OCI-LY1 (cell line): ENCODE results near the gene SPTLC3.

Experiments
- H2AFZ ChIP-seq: fragments of 200-600 bp; sonication (generic), shearing (Covaris generic); 2 replicates; pipeline ENCODE4 v1.6.0; 2014; ENCODE audit warnings: antibody characterized with exemption, mild to moderate bottlenecking, low read length
- H3F3A ChIP-seq: fragments of 200-600 bp; sonication (generic), shearing (Covaris generic); 2 replicates; pipeline ENCODE4 v1.6.0; 2014; ENCODE audit warnings: mild to moderate bottlenecking, antibody characterized with exemption, low read length, moderate library complexity; ENCODE audit not compliant: insufficient read depth
- H3K27ac ChIP-seq: fragments of 200-600 bp; sonication (generic); 2 replicates; pipeline ENCODE4 v1.5.1; 2014; ENCODE audit warnings: low read length, mixed run types, mild to moderate bottlenecking, low read depth; ENCODE audit not compliant: poor library complexity, severe bottlenecking
- H3K27me3 ChIP-seq: fragments of 200-600 bp; sonication (generic); 2 replicates; pipeline ENCODE4 v1.6.0; 2014; ENCODE audit warnings: antibody characterized with exemption, mild to moderate bottlenecking, low read length, moderate library complexity; ENCODE audit not compliant: insufficient read depth
- H3K36me3 ChIP-seq: fragments of 200-600 bp; sonication (generic); 2 replicates; pipeline ENCODE4 v1.6.1; 2014; ENCODE audit warnings: mild to moderate bottlenecking, antibody characterized with exemption, low read length, moderate library complexity, mixed read lengths; ENCODE audit not compliant: insufficient read depth
- H3K4me1 ChIP-seq: fragments of 200-600 bp; sonication (generic); 2 replicates; pipeline ENCODE4 v1.5.1; 2014; ENCODE audit warnings: mild to moderate bottlenecking, low read length, moderate library complexity; ENCODE audit not compliant: insufficient read depth, severe bottlenecking
- H3K4me2 ChIP-seq: fragments of 200-600 bp; sonication (generic), shearing (Covaris generic); 2 replicates; pipeline ENCODE4 v1.6.1; 2014; ENCODE audit warnings: low read length
- H3K4me3 ChIP-seq: fragments of 200-600 bp; sonication (generic); 2 replicates; pipeline ENCODE4 v1.5.1; 2014; ENCODE audit warnings: low read length, low read depth, mild to moderate bottlenecking, mixed read lengths; ENCODE audit not compliant: poor library complexity, severe bottlenecking
- H3K79me2 ChIP-seq: fragments of 200-600 bp; shearing (Covaris generic); 2 replicates; pipeline ENCODE4 v1.6.1; 2016; ENCODE audit warnings: mixed run types, low read length, mixed read lengths; ENCODE audit not compliant: insufficient read depth
- H3K9ac ChIP-seq: fragments of 200-600 bp; sonication (generic), shearing (Covaris generic); 2 replicates; pipeline ENCODE4 v1.6.1; 2014; ENCODE audit warnings: mild to moderate bottlenecking, low read length, mixed read lengths
- H3K9me2 ChIP-seq: fragments of 200-600 bp; sonication (generic), shearing (Covaris generic); 2 replicates; pipeline ENCODE4 v1.6.1; 2014; ENCODE audit warnings: low read depth, mild to moderate bottlenecking, low read length, mixed read lengths
- H3K9me3 ChIP-seq: fragments of 200-600 bp; shearing (Covaris generic); 2 replicates; pipeline ENCODE4 v1.6.1; 2014; ENCODE audit warnings: low read length, mixed read lengths
- H4K20me1 ChIP-seq: fragments of 200-600 bp; sonication (generic), shearing (Covaris generic); 2 replicates; pipeline ENCODE4 v1.6.0; 2016; ENCODE audit warnings: mild to moderate bottlenecking, low read length; ENCODE audit not compliant: insufficient read depth
- CTCF ChIP-seq: fragments of 200-600 bp; sonication (generic), shearing (Covaris generic); IDR thresholded peaks from 2 replicates; pipeline ENCODE4 v1.5.1; 2017; ENCODE audit warnings: mild to moderate bottlenecking, antibody characterized with exemption, low read length, moderate library complexity, mixed read lengths
- EZH2 ChIP-seq: fragments of 200-600 bp; sonication (generic), shearing (Covaris generic); IDR thresholded peaks from 2 replicates; pipeline ENCODE4 v1.8.0; 2017; ENCODE audit warnings: borderline replicate concordance, mixed run types, mild to moderate bottlenecking, antibody characterized with exemption, low read length, moderate library complexity, mixed read lengths

Gene SPTLC3

GRCh38 chr20:13169086-13169485 is 160.3 kb downstream of the SPTLC3 start:
- Histone ChIP-seq H3K4me1 (no peaks in the 10 kb centered on the region), H3K27ac (no peak overlapping the region), H3K79me2 (no peaks in the 10 kb centered on the region), H3K4me3 (no peak overlapping the region), H3F3A (no peaks in the 10 kb centered on the region), H3K9me2 (no peaks in the 10 kb centered on the region), H3K9ac (no peak overlapping the region), H4K20me1 (no peaks in the 10 kb centered on the region), H3K4me2 (no peak overlapping the region), H3K27me3 (no peaks in the 10 kb centered on the region), H3K9me3 (no peaks in the 10 kb centered on the region), H3K36me3 (no peaks in the 10 kb centered on the region), H2AFZ (no peak overlapping the region)
- no peak for TF ChIP-seq EZH2
- no peak for TF ChIP-seq CTCF

GRCh38 chr20:13170771-13171170 is 162.0 kb downstream of the SPTLC3 start:
- Histone ChIP-seq H3K27me3 (no peaks in the 10 kb centered on the region), H4K20me1 (no peaks in the 10 kb centered on the region), H3K79me2 (no peaks in the 10 kb centered on the region), H3K9ac (no peak overlapping the region), H3K4me2 (no peak overlapping the region), H2AFZ (no peak overlapping the region), H3K4me3 (no peak overlapping the region), H3K36me3 (no peaks in the 10 kb centered on the region), H3K9me2 (no peaks in the 10 kb centered on the region), H3K27ac (no peak overlapping the region), H3K9me3 (no peaks in the 10 kb centered on the region), H3K4me1 (no peaks in the 10 kb centered on the region), H3F3A (no peaks in the 10 kb centered on the region)
- no peak for TF ChIP-seq CTCF
- TF ChIP-seq EZH2 = no peak

- no peak overlapping the region for H3K4me3 ChIP-seq
Measured at GRCh38 chr20:13173201-13173600, 164.4 kb downstream of the SPTLC3 start.

More at GRCh38 chr20:13173201-13173600, 164.4 kb downstream of the SPTLC3 start:
- Histone ChIP-seq H3K4me1 (no peaks in the 10 kb centered on the region), H4K20me1 (no peaks in the 10 kb centered on the region), H2AFZ (no peak overlapping the region), H3K27ac (no peak overlapping the region), H3K27me3 (no peaks in the 10 kb centered on the region), H3K9me2 (no peaks in the 10 kb centered on the region), H3K9ac (no peak overlapping the region), H3K9me3 (no peaks in the 10 kb centered on the region), H3K36me3 (no peaks in the 10 kb centered on the region), H3K79me2 (no peaks in the 10 kb centered on the region), H3K4me2 (no peak overlapping the region), H3F3A (no peaks in the 10 kb centered on the region)
- TF ChIP-seq EZH2 = no peak
- no peak for TF ChIP-seq CTCF
